Measurements from ENCODE around the gene FBXW4. TPM values are rescaled to one million over a fixed set of nuclear protein-coding genes. Genes with fewer than 3 reads are reported as not detected.

The FBXW4 gene
- total and polyA plus RNA-seq, 9 of the 15 experiments (the other 6 are each of a cell fraction or from before 2014, with no cell fraction given) = 1.0 to 10.6 (median 5.4) TPM

- BruUV-seq (replicated peaks) = no TSS peak
- intact Hi-C loops (cut with micrococcal nuclease) = loop anchor here (1.0 to 5.0 kb wide), 2 partner anchors 71 to 354 kb away; no protein-coding TSS in a partner anchor
- H3K4me3 ChIP-seq = peak overlapping the region; percentile 21; the same call in 1 of the 2 replicates
- H2AFZ ChIP-seq (ENCODE audit: low read depth, low read length) = peak overlapping the region; percentile 86
- no peaks in the 10 kb centered on the region for H3K79me2 ChIP-seq (ENCODE audit: control insufficient read depth, insufficient read depth, low read length)
- in situ Hi-C loops (cut with MboI) = loop anchor here (5.0 kb wide), 1 partner anchor 264 kb away; no protein-coding TSS in a partner anchor
- no peaks in the 10 kb centered on the region for H3K36me3 ChIP-seq (ENCODE audit: control insufficient read depth, insufficient read depth, low read length)
- H3K4me2 ChIP-seq (ENCODE audit: insufficient read depth, low read length) = peak overlapping the region; percentile 66
- no peak overlapping the region for H3K27ac ChIP-seq (ENCODE audit: extremely low read depth, low read depth, low read length)
- H3K4me1 ChIP-seq (replicated peaks in 1 of 2; ENCODE audit: control insufficient read depth in 2 of 2, insufficient read depth in 2 of 2, low read length in 2 of 2) = peaks cover 13 to 39% of the 10 kb centered on the region in 2 experiments; a peak in 4 of 5 replicates
- FAIRE-seq = peak; percentile 32
- ChIA-PET CTCF (ENCODE audit: low intra/inter-chr PET ratio) (no interaction called here), POLR2A (interaction anchor here (0.9 kb wide), 1 partner anchor 11 kb away, joined by 4 read pairs; no protein-coding TSS in a partner anchor)
- H3K27me3 ChIP-seq (ENCODE audit: control insufficient read depth in 2 of 2, insufficient read depth in 2 of 2, low read length in 2 of 2) = no peaks in the 10 kb centered on the region
- H3K9me3 ChIP-seq (replicated peaks; ENCODE audit: control insufficient read depth, insufficient read depth, low read depth, low read length) = no peaks in the 10 kb centered on the region
- H3K9me1 ChIP-seq (ENCODE audit: control insufficient read depth, insufficient read depth, low read length) = no peaks in the 10 kb centered on the region
- WGBS (ENCODE audit: insufficient coverage, low coverage, missing lambda C conversion rate) = 12% methylated on average over 28 of the region's 59 CpGs
- peak; percentile 61 to 72 (median 71) for DNase-seq (ENCODE audit: extremely low read depth in 1 of 4, low spot score in 3 of 4)
- peak; percentile 75 for ATAC-seq
- H4K20me1 ChIP-seq (replicated peaks; ENCODE audit: control insufficient read depth, insufficient read depth, low read length) = no peaks in the 10 kb centered on the region
- H3K9ac ChIP-seq (ENCODE audit: insufficient read depth in 1 of 2, low read depth in 2 of 2, low read length in 2 of 2) = peak overlapping the region in 1 of 2 experiments; percentile 82; a peak in 2 of 4 replicates
- TF ChIP-seq FOXJ2 (tag; IDR thresholded peaks at IDR 0.05) (no peak), RBBP5 (IDR thresholded peaks at IDR 0.05; ENCODE audit: borderline replicate concordance, insufficient read depth, low read length, poor library complexity, severe bottlenecking) (peak; percentile 54), POLR2B (IDR thresholded peaks at IDR 0.05; ENCODE audit: low read depth, partially characterized antibody) (no peak), KLF6 (CRISPR knock-in tag; IDR thresholded peaks at IDR 0.05; ENCODE audit: borderline replicate concordance) (no peak), ZNF175 (CRISPR knock-in tag; IDR thresholded peaks at IDR 0.05; ENCODE audit: low read depth) (no peak), LCOR (CRISPR knock-in tag; IDR thresholded peaks at IDR 0.05) (no peak), ZC3H11A (IDR thresholded peaks at IDR 0.05; ENCODE audit: low read depth, low read length) (no peak), CLOCK (CRISPR knock-in tag; IDR thresholded peaks at IDR 0.05; ENCODE audit: borderline replicate concordance) (no peak), PML (IDR thresholded peaks at IDR 0.05; ENCODE audit: low read length) (no peak), FOS (IDR thresholded peaks at IDR 0.05; ENCODE audit: extremely low read depth, insufficient read length) (no peak), ZBTB11 (CRISPR knock-in tag; IDR thresholded peaks at IDR 0.05) (no peak; a peak in 1 of 6 replicates)
- TF ChIP-seq, protein P1, sequence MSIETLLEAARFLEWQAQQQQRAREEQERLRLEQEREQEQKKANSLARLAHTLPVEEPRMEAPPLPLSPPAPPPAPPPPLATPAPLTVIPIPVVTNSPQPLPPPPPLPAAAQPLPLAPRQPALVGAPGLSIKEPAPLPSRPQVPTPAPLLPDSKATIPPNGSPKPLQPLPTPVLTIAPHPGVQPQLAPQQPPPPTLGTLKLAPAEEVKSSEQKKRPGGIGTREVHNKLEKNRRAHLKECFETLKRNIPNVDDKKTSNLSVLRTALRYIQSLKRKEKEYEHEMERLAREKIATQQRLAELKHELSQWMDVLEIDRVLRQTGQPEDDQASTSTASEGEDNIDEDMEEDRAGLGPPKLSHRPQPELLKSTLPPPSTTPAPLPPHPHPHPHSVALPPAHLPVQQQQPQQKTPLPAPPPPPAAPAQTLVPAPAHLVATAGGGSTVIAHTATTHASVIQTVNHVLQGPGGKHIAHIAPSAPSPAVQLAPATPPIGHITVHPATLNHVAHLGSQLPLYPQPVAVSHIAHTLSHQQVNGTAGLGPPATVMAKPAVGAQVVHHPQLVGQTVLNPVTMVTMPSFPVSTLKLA (conservative IDR thresholded peaks at IDR 0.05) = peak; percentile 56 to 81; a peak in 3 of 4 replicates
Observed at GRCh38 chr10:101566333-101567164, 128.4 kb downstream of the FBXW4 start.

Measured in K562 (cell line).